ENCODE results near the gene ACTN3. TPM values are rescaled to one million over a fixed set of nuclear protein-coding genes. Genes with fewer than 3 reads are reported as not detected.

Gene ACTN3
- under 0.01 and 0.06 TPM in 2 replicates for total RNA-seq

DNA sequence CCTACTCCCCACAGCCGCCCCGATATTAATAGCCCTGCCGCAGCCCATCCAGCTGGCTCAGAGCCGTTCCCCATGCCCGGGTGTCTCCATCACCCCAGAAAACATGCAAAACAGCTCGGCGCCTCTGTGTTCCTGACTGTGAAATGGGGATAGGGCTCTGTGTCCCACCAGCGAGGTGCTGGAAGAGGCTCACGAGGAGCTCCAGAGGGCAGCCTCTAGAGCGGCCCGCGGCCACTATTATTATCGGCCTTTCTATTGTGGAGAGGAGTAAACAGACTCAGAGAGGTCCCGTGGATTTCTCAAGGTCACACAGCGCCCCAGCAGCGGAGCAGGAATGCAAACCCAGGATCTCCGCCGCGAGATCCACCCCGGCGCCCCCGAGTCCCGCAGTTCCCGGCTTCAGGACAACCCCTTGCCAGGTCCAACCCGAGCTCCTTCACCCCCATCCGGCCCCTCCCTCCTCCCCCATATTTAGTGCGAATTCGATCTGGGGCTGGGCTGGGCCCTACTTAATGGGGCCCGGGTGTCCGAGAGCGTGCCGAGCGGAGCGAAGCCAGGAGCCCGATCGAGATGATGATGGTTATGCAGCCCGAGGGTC, at the start of gene ACTN3:
ACTN3 (plus strand) TSS at position 536 of the 598 bp plus-strand sequence; CDS start at position 571, 35 bp downstream.

DNA sequence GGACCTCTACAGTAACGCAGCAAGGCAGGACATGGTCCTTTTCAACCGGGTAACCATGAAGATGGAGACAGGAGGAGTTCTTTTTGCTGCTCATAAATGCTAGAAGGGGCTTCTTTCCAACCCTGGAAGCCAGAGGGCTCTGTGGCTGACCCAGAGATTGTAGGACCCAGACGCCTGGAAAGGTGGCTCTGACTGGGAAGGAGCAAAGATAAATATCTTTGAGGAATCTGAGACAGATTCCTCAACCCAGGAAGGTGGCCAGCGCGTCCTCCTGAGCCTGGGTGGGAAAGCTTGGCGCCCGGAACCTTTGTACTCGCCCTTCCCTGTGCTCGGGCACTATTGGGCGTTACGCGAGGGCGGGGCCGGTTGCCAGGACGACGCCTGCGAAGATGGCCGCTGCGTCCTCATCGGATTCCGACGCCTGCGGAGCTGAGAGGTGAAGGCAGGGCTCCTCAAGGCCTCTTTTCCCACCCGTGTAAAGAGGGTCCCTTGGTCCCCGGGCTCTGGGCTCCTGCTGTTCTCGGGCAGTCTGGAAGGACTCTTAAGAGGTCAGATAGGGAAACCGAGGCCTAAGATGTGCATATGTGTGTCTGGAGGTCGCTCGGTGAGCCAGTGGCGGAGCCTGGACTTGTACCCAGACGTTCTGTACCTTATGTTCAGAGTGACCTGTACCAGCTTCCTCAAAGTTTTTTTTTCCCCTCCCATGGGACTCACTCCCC, 36.3 kb upstream of the ACTN3 start, which contains the start of gene BBS1:
BBS1 (plus strand) TSS at position 365 of the 719 bp plus-strand sequence; CDS start at position 390, 25 bp downstream.

DNA sequence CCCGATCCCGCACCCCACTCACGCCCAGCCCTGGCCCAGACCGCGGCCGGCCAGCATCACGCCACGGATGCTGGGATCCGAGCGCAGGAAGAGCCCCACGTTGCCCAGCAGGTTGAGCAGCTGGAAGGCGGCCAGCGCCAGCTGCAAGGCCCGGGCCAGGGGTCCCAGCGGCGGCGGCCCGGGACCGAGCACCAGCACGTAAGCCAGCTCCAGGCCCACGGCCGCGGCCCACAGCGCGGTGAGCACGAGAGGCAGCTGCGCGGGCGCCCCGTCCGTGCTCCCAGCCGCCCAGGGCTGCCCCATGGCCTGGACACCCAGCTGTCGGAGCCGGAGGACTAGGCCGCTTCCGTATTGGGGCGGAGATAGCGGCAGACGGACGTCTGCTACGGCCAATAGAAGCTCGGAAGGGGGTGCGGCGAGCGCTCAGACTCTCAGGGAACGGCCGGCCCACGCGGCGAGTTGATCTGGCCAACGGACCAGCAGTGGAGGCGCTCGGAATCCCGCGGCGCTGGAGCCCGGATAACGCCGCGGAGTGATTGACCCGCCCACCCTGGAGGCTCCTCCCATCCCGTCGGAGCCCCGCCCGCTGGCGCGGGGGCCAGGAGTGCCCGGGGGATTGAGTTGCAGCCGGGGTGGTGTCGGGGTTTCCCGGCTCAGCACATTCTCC, 869 bp upstream of the ACTN3 start, which contains the start of gene ZDHHC24:
ZDHHC24 (minus strand) TSS at position 348 of the 667 bp plus-strand sequence; CDS start at position 303, 45 bp downstream.

GRCh38 chr11:66568124-66568916, 21.6 kb downstream of the ACTN3 start, which contains the start of gene CTSF:
Gene CTSF (minus strand): TSS chr11:66568606. CDS start chr11:66568486, 120 bp downstream.

DNA sequence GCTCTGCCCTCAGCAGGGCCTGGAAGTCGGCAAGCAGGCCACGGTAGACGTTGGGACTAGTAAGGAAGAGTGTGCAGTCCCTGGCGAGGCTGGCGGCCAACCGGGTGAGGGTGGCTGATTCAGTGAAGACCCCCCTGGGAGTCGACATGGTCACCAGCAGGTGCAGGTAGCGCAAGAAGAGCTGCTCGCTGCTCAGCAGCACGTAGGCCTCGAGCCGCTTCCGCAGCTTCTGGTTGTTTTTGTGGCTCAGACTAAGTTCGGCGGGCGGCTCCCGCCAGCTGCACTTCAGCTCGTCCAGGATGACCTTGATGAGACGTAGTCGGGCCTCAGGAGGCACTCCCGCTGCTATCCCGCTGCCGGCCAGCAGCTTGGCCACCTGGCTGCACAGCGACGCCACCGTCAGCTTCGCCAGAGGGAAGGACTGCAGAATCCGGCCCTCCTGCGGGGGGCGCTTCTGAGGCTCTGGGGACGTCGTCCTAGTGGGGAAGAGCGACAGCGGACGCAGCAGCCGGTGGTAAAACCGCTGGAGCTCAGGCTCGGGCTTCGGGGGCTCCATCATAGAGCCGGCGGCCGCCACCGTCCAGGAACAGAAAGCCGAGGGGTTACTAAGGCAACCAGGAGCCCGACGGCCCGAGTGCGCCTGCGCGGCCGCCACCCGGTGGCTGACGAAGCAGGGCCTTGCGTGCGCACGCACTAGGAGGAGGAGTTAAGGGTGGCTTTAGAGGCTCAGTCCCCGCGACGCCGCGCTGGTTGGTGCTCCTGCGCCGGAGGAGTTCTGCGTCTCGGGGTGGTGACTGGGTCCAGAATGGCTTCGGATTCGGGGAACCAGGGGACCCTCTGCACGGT, 46.0 kb downstream of the ACTN3 start, which contains the start of the genes CCDC87 and CCS:
CCDC87 (minus strand) TSS at position 607 of the 846 bp plus-strand sequence; CDS start at position 559, 48 bp downstream.
CCS (plus strand) TSS at position 729 of the 846 bp plus-strand sequence; CDS start at position 806, 77 bp downstream.

Other genes with a start within 250 kb of the ACTN3 start
- gene CD248, start 229.9 kb upstream of the ACTN3 start, total RNA-seq, result 0.25 and 1.3 TPM in 2 replicates
- gene RIN1, start 210.5 kb upstream of the ACTN3 start, total RNA-seq, result 2.9 and 4.0 TPM in 2 replicates
- 57.6 and 64.3 TPM in 2 replicates for gene BRMS1, start 201.8 kb upstream of the ACTN3 start, total RNA-seq
- 13.4 and 23.8 TPM in 2 replicates for gene B4GAT1, start 199.3 kb upstream of the ACTN3 start, total RNA-seq
- gene SLC29A2, start 175.1 kb upstream of the ACTN3 start, total RNA-seq, result 0.16 and 1.3 TPM in 2 replicates
- not detected in 2 replicates for gene NPAS4, start 125.9 kb upstream of the ACTN3 start, total RNA-seq
- 34.9 and 46.1 TPM in 2 replicates for gene MRPL11, start 108.1 kb upstream of the ACTN3 start, total RNA-seq
- gene PELI3, start 80.0 kb upstream of the ACTN3 start, total RNA-seq, result 2.4 and 5.7 TPM in 2 replicates
- 52.9 and 65.8 TPM in 2 replicates for gene DPP3, start 66.5 kb upstream of the ACTN3 start, total RNA-seq
- gene BBS1, start 36.3 kb upstream of the ACTN3 start, total RNA-seq, result 12.5 and 26.4 TPM in 2 replicates
- 8.9 and 17.6 TPM in 2 replicates for gene ZDHHC24, start 855 bp upstream of the ACTN3 start, total RNA-seq
- gene CTSF, start 21.7 kb downstream of the ACTN3 start, total RNA-seq, result 16.7 and 31.8 TPM in 2 replicates
- under 0.01 and 0.13 TPM in 2 replicates for gene CCDC87, start 46.2 kb downstream of the ACTN3 start, total RNA-seq
- 28.1 and 29.3 TPM in 2 replicates for gene CCS, start 46.3 kb downstream of the ACTN3 start, total RNA-seq
- 19.6 and 34.4 TPM in 2 replicates for gene RBM14, start 69.7 kb downstream of the ACTN3 start, total RNA-seq
- 102 and 182 TPM in 2 replicates for gene RBM4, start 91.8 kb downstream of the ACTN3 start, total RNA-seq
- 13.1 and 32.1 TPM in 2 replicates for gene RBM4B, start 131.0 kb downstream of the ACTN3 start, total RNA-seq
- 14.4 and 48.3 TPM in 2 replicates for gene SPTBN2, start 182.3 kb downstream of the ACTN3 start, total RNA-seq

All from bladder microvascular endothelial cell (primary cell).